ENCODE data around the gene COX6B2.

GRCh38 chr19:55311797-55312196 lies 42.7 kb downstream of the COX6B2 start:
- TF ChIP-seq CTCF (IDR thresholded peaks at IDR 0.05; ENCODE audit: insufficient read depth, low read depth, low read length) = no peak
- no peak for TF ChIP-seq EZH2 (IDR thresholded peaks at IDR 0.05; ENCODE audit: insufficient read depth, low read length)

Data from astrocyte (in vitro differentiated cells and primary cell).